GM12878 (cell line): ENCODE measurements around the gene STAG1. TPM values are rescaled to one million over a fixed set of nuclear protein-coding genes. Genes with fewer than 3 reads are reported as not detected.

Source experiments
- ATAC-seq: fragments of 200-7000 bp; cut with Tn5 transposase; 3 replicates; pipeline ENCODE4 v1.9.1; 2020; ENCODE audit warnings: mild to moderate bottlenecking, moderate library complexity
- BruUV-seq: library from RNA; stranded (reverse); fragments of 400-500 nt; replicated peaks from 2 replicates; lab custom pipeline; 2021; lab: Mats Ljungman, UMichigan
- CTCF ChIA-PET: fragments of 300-600 bp; sonication (Branson Sonifier 250); formaldehyde crosslinking; extraction: SDS; loops from one replicate; lab custom pipeline; 2021; ENCODE audit warnings: inconsistent platforms; lab: Yijun Ruan, JAX
- POLR2A ChIA-PET: fragments of 350-600 bp; formaldehyde crosslinking; extraction: SDS; loops from one replicate; lab custom pipeline; 2021; ENCODE audit warnings: inconsistent platforms; lab: Charles Lee
- RAD21 ChIA-PET: fragments of 300-600 bp; sonication (Branson Sonifier 250); formaldehyde crosslinking; loops from one replicate; lab custom pipeline; 2023; ENCODE audit warnings: antibody characterized with exemption; ENCODE audit not compliant: unreplicated experiment; lab: Charles Lee
- SMC1A ChIA-PET: fragments of 300-600 bp; sonication (Branson Sonifier 250); formaldehyde crosslinking; loops from one replicate; lab custom pipeline; 2023; ENCODE audit not compliant: unreplicated experiment, uncharacterized antibody; lab: Charles Lee
- DNase-seq: peaks from one replicate; pipeline ENCODE4 v3.0.0-alpha.2; 2011; ENCODE audit warnings: low read depth, low spot score
- FAIRE-seq: peaks from 3 replicates; lab custom pipeline; 2011; peaks lifted over from hg19 to GRCh38; lab: Jason Lieb, UNC
- H2AFZ ChIP-seq: 2 replicates; pipeline ENCODE4 v1.6.0; 2011; ENCODE audit warnings: low read depth, low read length, control low read depth; ENCODE audit not compliant: control insufficient read depth
- H3K27ac ChIP-seq: 2 replicates; pipeline ENCODE4 v1.5.1; 2011; ENCODE audit warnings: control low read depth; ENCODE audit not compliant: control insufficient read depth, insufficient read depth
- H3K27me3 ChIP-seq, 2 experiments: replicated peaks in 1 of 2; 2 replicates each; pipeline versions ENCODE4 v1.6.0 to v1.6.1; 2011; ENCODE audit warnings: low read length in 1 of 2; ENCODE audit not compliant: control insufficient read depth in 2 of 2, insufficient read depth in 2 of 2
- H3K36me3 ChIP-seq, 2 experiments: 2 replicates each; pipeline ENCODE4 v1.5.1; 2011; ENCODE audit warnings: low read length in 1 of 2; ENCODE audit not compliant: control insufficient read depth in 2 of 2, insufficient read depth in 2 of 2
- H3K4me1 ChIP-seq: 2 replicates; pipeline ENCODE4 v1.6.1; 2011; ENCODE audit warnings: mild to moderate bottlenecking, low read length, moderate library complexity, mixed read lengths; ENCODE audit not compliant: control insufficient read depth, insufficient read depth
- H3K4me2 ChIP-seq: 2 replicates; pipeline ENCODE4 v1.6.0; 2011; ENCODE audit warnings: control low read depth; ENCODE audit not compliant: control insufficient read depth, insufficient read depth
- H3K4me3 ChIP-seq: fragments of 200-600 bp; sonication (generic); 2 replicates; pipeline ENCODE4 v1.5.1; 2016
- H3K79me2 ChIP-seq: 2 replicates; pipeline ENCODE4 v1.6.0; 2011; ENCODE audit warnings: low read length; ENCODE audit not compliant: control insufficient read depth, insufficient read depth
- H3K9ac ChIP-seq: 2 replicates; pipeline ENCODE4 v1.8.0; 2011; ENCODE audit warnings: low read length, control low read depth, mixed read lengths; ENCODE audit not compliant: control insufficient read depth, insufficient read depth
- H3K9me3 ChIP-seq: replicated peaks from 3 replicates; pipeline ENCODE4 v1.5.1; 2011; ENCODE audit warnings: mild to moderate bottlenecking, low read length; ENCODE audit not compliant: control insufficient read depth, insufficient read depth
- H4K20me1 ChIP-seq: 2 replicates; pipeline ENCODE4 v1.6.0; 2011; ENCODE audit not compliant: control insufficient read depth, insufficient read depth
- CEBPZ ChIP-seq: fragments of 150-350 bp; IDR thresholded peaks from 2 replicates; pipeline ENCODE4 v1.6.1; 2016; ENCODE audit warnings: low read depth, low read length
- FOXM1 ChIP-seq: IDR thresholded peaks from 2 replicates; pipeline ENCODE4 v1.6.1; 2012; ENCODE audit warnings: low read depth, mild to moderate bottlenecking, inconsistent platforms, low read length, moderate library complexity
- HSF1 ChIP-seq: fragments of 150-350 bp; IDR thresholded peaks from 2 replicates; pipeline ENCODE4 v1.6.1; 2014; ENCODE audit warnings: mild to moderate bottlenecking, low read depth, low read length
- IRF4 ChIP-seq: IDR thresholded peaks from 2 replicates; pipeline ENCODE4 v1.6.1; 2011; ENCODE audit warnings: low read depth, low read length
- MTA2 ChIP-seq: fragments of 450-650 bp; IDR thresholded peaks from 2 replicates; pipeline ENCODE4 v1.6.1; 2016; ENCODE audit warnings: low read depth, mild to moderate bottlenecking, moderate library complexity
- PBX3 ChIP-seq: IDR thresholded peaks from 2 replicates; pipeline ENCODE4 v1.6.1; 2011; ENCODE audit warnings: mild to moderate bottlenecking, low read depth, low read length, moderate library complexity; ENCODE audit not compliant: insufficient replicate concordance
- PRDM15 ChIP-seq: fragments of 450-650 bp; formaldehyde crosslinking; IDR thresholded peaks from 2 replicates; pipeline ENCODE4 v1.4.0; 2020; ENCODE audit warnings: mild to moderate bottlenecking, moderate library complexity
- SIX5 ChIP-seq: IDR thresholded peaks from 2 replicates; pipeline ENCODE4 v1.6.1; 2011; ENCODE audit warnings: mild to moderate bottlenecking, low read depth, low read length, moderate library complexity; ENCODE audit not compliant: severe bottlenecking
- SMAD5 ChIP-seq: IDR thresholded peaks from 2 replicates; pipeline ENCODE4 v1.6.1; 2016; ENCODE audit warnings: antibody characterized with exemption, low read depth
- SPI1 ChIP-seq: IDR thresholded peaks from 2 replicates; pipeline ENCODE4 v1.6.1; 2011; ENCODE audit warnings: low read depth, mild to moderate bottlenecking, low read length, moderate library complexity, borderline replicate concordance; ENCODE audit not compliant: insufficient read depth
- STAT1 ChIP-seq: fragments of 450-650 bp; conservative IDR thresholded peaks from 2 replicates; pipeline ENCODE4 v1.6.1; 2014; ENCODE audit warnings: antibody characterized with exemption, mild to moderate bottlenecking
- WGBS: methylation state at CpG from one replicate; pipeline ENCODE4 v1.1.6; 2016; ENCODE audit warnings: low lambda C conversion rate; ENCODE audit not compliant: insufficient replicate concordance, insufficient coverage; ENCODE audit errors: missing lambda C conversion rate; 5-methylcytosine and 5-hydroxymethylcytosine counted together
- in situ Hi-C: fragments of 300-500 bp; cut with MboI; formaldehyde crosslinking; loops from 9 replicates; pipeline ENCODE4 v1.14.3; 2018; ENCODE audit warnings: mixed read lengths
- intact Hi-C: fragments of 100-400 bp; cut with micrococcal nuclease; formaldehyde crosslinking; loops from one replicate; pipeline ENCODE4 v1.14.2; 2022; ENCODE audit not compliant: unreplicated experiment
- polyA plus RNA-seq, 11 experiments: library from polyadenylated mRNA; depleted of rRNA in 4 of 11; unstranded in 6 of 11; stranded (reverse) in 5 of 11; fragments of >200 nt; fragmentation: Nextera tagmentation in 4 of 11; fragmentation: Illumina TruSeq in 1 of 11; extraction: Ambion mirVana in 4 of 11; extraction: Trizol in 1 of 11; gene quantifications; 1 replicate in 1 of 11; 2 replicates in 10 of 11; pipeline versions ENCODE4 v1.2.1 to v1.2.3, GENCODE V29; 2011 to 2016; ENCODE audit warnings: inconsistent platforms in 2 of 11, missing spikeins in 2 of 11, low read depth in 1 of 11
- total RNA-seq, 4 experiments: library from RNA; depleted of rRNA in 3 of 4; stranded (reverse); fragments of >200 nt in 3 of 4; fragmentation: Illumina TruSeq in 1 of 4; extraction: Trizol in 1 of 4; gene quantifications; 2 replicates each; pipeline versions ENCODE4 v1.2.1 to v1.2.3, GENCODE V29; 2013 to 2021

The STAG1 gene
- total and polyA plus RNA-seq, 10 of the 15 experiments (the other 5 are each of a cell fraction or from before 2014, with no cell fraction given) = 4.4 to 30.1 (median 20.2) TPM

- TF ChIP-seq PRDM15 (CRISPR knock-in tag) = no peak
These were observed 190.2 kb downstream of the STAG1 start (continued) for GRCh38 chr3:136562026-136562425.

- no peak overlapping the region for H3K4me2 ChIP-seq
- POLR2A ChIA-PET = no interaction called here
- FAIRE-seq = no peak
- no peak for TF ChIP-seq IRF4
- TF ChIP-seq STAT1 = no peak
- TF ChIP-seq HSF1 = no peak
- no peak for TF ChIP-seq MTA2
- TF ChIP-seq PBX3 = no peak
- TF ChIP-seq SPI1 = no peak
- TF ChIP-seq SIX5 = no peak
- no peak for TF ChIP-seq CEBPZ
- TF ChIP-seq FOXM1 = no peak
- TF ChIP-seq SMAD5 = no peak
These were observed 192.3 kb downstream of the STAG1 start for GRCh38 chr3:136559896-136560295.

More at GRCh38 chr3:136559896-136560295, 192.3 kb downstream of the STAG1 start:
- ATAC-seq = no peak
- BruUV-seq = no TSS peak
- Histone ChIP-seq H3K27ac (no peak overlapping the region), H3K9ac (no peak overlapping the region), H3K79me2 (no peaks in the 10 kb centered on the region), H3K4me3 (no peak overlapping the region), H4K20me1 (no peaks in the 10 kb centered on the region), H3K4me1 (no peaks in the 10 kb centered on the region), H3K36me3 (no peaks in the 10 kb centered on the region; a peak in 1 of 4 replicates), H3K27me3 (no peaks in the 10 kb centered on the region), H3K9me3 (no peaks in the 10 kb centered on the region), H2AFZ (no peak overlapping the region)
- in situ Hi-C loops (no loop called here), intact Hi-C loops (no loop called here)
- 95% methylated on average over 2 of the region's 2 CpGs for WGBS
- no peak for DNase-seq
- ChIA-PET SMC1A (no interaction called here), CTCF (no interaction called here), RAD21 (interaction anchor here (0.5 to 0.8 kb wide), 2 partner anchors 95 to 193 kb away, joined by 3 to 4 read pairs; partner anchors contain the start of gene STAG1)
